NCI-H345 treated with DMSO at 0.1 percent for 48 hours (cell line): Measurements from ENCODE around the gene JHY.

Experiments
- DNase-seq: peaks from one replicate; lab custom pipeline; 2025; ENCODE audit not compliant: unreplicated experiment; lab: John Stamatoyannopoulos, UW

Gene JHY

GRCh38 chr11:122871302-122871701, 11.3 kb upstream of the JHY start:
- DNase-seq = no peak

GRCh38 chr11:122872046-122872445, 10.5 kb upstream of the JHY start:
- no peak for DNase-seq

- DNase-seq = no peak
Observed at GRCh38 chr11:122874991-122875390, 7.6 kb upstream of the JHY start.

- no peak for DNase-seq
Observed at GRCh38 chr11:122877732-122878131, 4.8 kb upstream of the JHY start.

- DNase-seq = no peak
Observed at GRCh38 chr11:122879785-122880184, 2.8 kb upstream of the JHY start.

GRCh38 chr11:122882857-122883645, 492 bp downstream of the JHY start:
- DNase-seq = peak; percentile 73

GRCh38 chr11:122883646-122883979, 1.1 kb downstream of the JHY start:
- DNase-seq = no peak

GRCh38 chr11:122888162-122888561, 5.6 kb downstream of the JHY start:
- no peak for DNase-seq

- DNase-seq = no peak
Observed at GRCh38 chr11:122893131-122893530, 10.6 kb downstream of the JHY start.

GRCh38 chr11:122895563-122895962, 13.0 kb downstream of the JHY start:
- peak; percentile 85 for DNase-seq

- DNase-seq = no peak
Observed at GRCh38 chr11:122897606-122898210, 15.1 kb downstream of the JHY start.

- DNase-seq = no peak
Observed at GRCh38 chr11:122898799-122899198, 16.2 kb downstream of the JHY start.

- peak; percentile 25 for DNase-seq
Observed at GRCh38 chr11:122900587-122901202, 18.1 kb downstream of the JHY start.

GRCh38 chr11:122902951-122903350, 20.4 kb downstream of the JHY start:
- no peak for DNase-seq

GRCh38 chr11:122910775-122911174, 28.2 kb downstream of the JHY start:
- no peak for DNase-seq

GRCh38 chr11:122917311-122917710, 34.8 kb downstream of the JHY start:
- no peak for DNase-seq

- DNase-seq = no peak
Observed at GRCh38 chr11:122918734-122919133, 36.2 kb downstream of the JHY start.

- DNase-seq = peak; percentile 44
Observed at GRCh38 chr11:122920579-122920978, 38.0 kb downstream of the JHY start.

GRCh38 chr11:122922893-122923292, 40.3 kb downstream of the JHY start:
- DNase-seq = no peak

- DNase-seq = no peak
Observed at GRCh38 chr11:122923302-122923701, 40.7 kb downstream of the JHY start.

- DNase-seq = no peak
Observed at GRCh38 chr11:122931510-122931909, 49.0 kb downstream of the JHY start.

GRCh38 chr11:122933416-122933815, 50.9 kb downstream of the JHY start:
- DNase-seq = no peak
